IMR-90 (cell line): ENCODE results near the gene HEATR5A. TPM values are rescaled to one million over a fixed set of nuclear protein-coding genes. Genes with fewer than 3 reads are reported as not detected.

ENCODE experiments used
- ATAC-seq: fragments of 200-7000 bp; cut with Tn5 transposase; 2 replicates; pipeline ENCODE4 v1.9.1; 2020; ENCODE audit warnings: low read depth, mild to moderate bottlenecking, moderate library complexity
- BruUV-seq: library from RNA; stranded (reverse); fragments of 400-500 nt; replicated peaks from 2 replicates; lab custom pipeline; 2021; lab: Mats Ljungman, UMichigan
- CTCF ChIA-PET: fragments of 300-600 bp; formaldehyde crosslinking; extraction: SDS; loops from one replicate; lab custom pipeline; 2021; ENCODE audit warnings: antibody characterized with exemption; lab: Yijun Ruan, JAX
- POLR2A ChIA-PET: fragments of 300-600 bp; sonication (Branson Sonifier 250); formaldehyde crosslinking; loops from one replicate; lab custom pipeline; 2022; ENCODE audit warnings: antibody characterized with exemption; ENCODE audit not compliant: unreplicated experiment; lab: Charles Lee
- DNase-seq: peaks from one replicate; pipeline ENCODE4 v3.0.0; 2013
- H2AFZ ChIP-seq: replicated peaks from 2 replicates; pipeline ENCODE3; 2013; ENCODE audit warnings: low read length, mild to moderate bottlenecking; ENCODE audit not compliant: poor library complexity
- H2AK5ac ChIP-seq: 2 replicates; pipeline ENCODE4 v1.6.1; 2013; ENCODE audit warnings: low read depth, low read length, inconsistent platforms
- H2AK9ac ChIP-seq: replicated peaks from 2 replicates; pipeline ENCODE3; 2013; ENCODE audit warnings: mild to moderate bottlenecking, low read depth, low read length, moderate library complexity; ENCODE audit not compliant: poor library complexity
- H2BK120ac ChIP-seq: 2 replicates; pipeline ENCODE4 v1.6.1; 2013; ENCODE audit warnings: low read depth, low read length, inconsistent platforms
- H2BK15ac ChIP-seq: 3 replicates; pipeline ENCODE4 v1.6.1; 2013; ENCODE audit warnings: low read depth, low read length, inconsistent platforms
- H2BK20ac ChIP-seq: 2 replicates; pipeline ENCODE4 v1.6.1; 2013; ENCODE audit warnings: low read depth, mild to moderate bottlenecking, inconsistent platforms, low read length, moderate library complexity
- H2BK5ac ChIP-seq: 2 replicates; pipeline ENCODE4 v1.6.1; 2013; ENCODE audit warnings: mild to moderate bottlenecking, low read depth, low read length, inconsistent platforms; ENCODE audit not compliant: poor library complexity, severe bottlenecking
- H3K14ac ChIP-seq: replicated peaks from 2 replicates; pipeline ENCODE4 v1.6.1; 2013; ENCODE audit warnings: low read depth, low read length, inconsistent platforms
- H3K18ac ChIP-seq: 2 replicates; pipeline ENCODE4 v1.6.1; 2013; ENCODE audit warnings: low read depth, low read length, control low read depth
- H3K23ac ChIP-seq: 2 replicates; pipeline ENCODE4 v1.6.1; 2013; ENCODE audit warnings: low read depth, low read length, inconsistent platforms
- H3K27ac ChIP-seq: 2 replicates; pipeline ENCODE4 v1.5.1; 2013; ENCODE audit warnings: mild to moderate bottlenecking, control low read depth, low read length; ENCODE audit not compliant: insufficient read depth
- H3K27me3 ChIP-seq: 2 replicates; pipeline ENCODE4 v1.6.1; 2013; ENCODE audit warnings: low read length; ENCODE audit not compliant: control insufficient read depth, insufficient read depth
- H3K36me3 ChIP-seq: 2 replicates; pipeline ENCODE4 v1.6.1; 2013; ENCODE audit warnings: low read length, mixed read lengths; ENCODE audit not compliant: control insufficient read depth, insufficient read depth
- H3K4ac ChIP-seq: 2 replicates; pipeline ENCODE4 v1.6.1; 2013; ENCODE audit warnings: low read depth, low read length, inconsistent platforms
- H3K4me1 ChIP-seq: 2 replicates; pipeline ENCODE4 v1.6.1; 2013; ENCODE audit warnings: low read length, mixed read lengths; ENCODE audit not compliant: control insufficient read depth, insufficient read depth
- H3K4me2 ChIP-seq: 2 replicates; pipeline ENCODE4 v1.6.1; 2013; ENCODE audit warnings: low read depth, mild to moderate bottlenecking, control low read depth, low read length, moderate library complexity
- H3K4me3 ChIP-seq: 2 replicates; pipeline ENCODE4 v1.5.1; 2013; ENCODE audit warnings: low read depth, mild to moderate bottlenecking, control low read depth, low read length, moderate library complexity; ENCODE audit not compliant: insufficient read depth
- H3K56ac ChIP-seq: 2 replicates; pipeline ENCODE4 v1.6.1; 2013; ENCODE audit warnings: low read length, inconsistent platforms; ENCODE audit not compliant: insufficient read depth; ENCODE audit errors: extremely low read depth
- H3K79me1 ChIP-seq, 2 experiments: 2 replicates each; pipeline ENCODE4 v1.6.1; 2013; ENCODE audit warnings: low read length in 2 of 2, inconsistent platforms in 1 of 2, low read depth in 1 of 2
- H3K9ac ChIP-seq: 2 replicates; pipeline ENCODE4 v1.6.1; 2013; ENCODE audit warnings: low read depth, low read length, control low read depth
- H3K9me1 ChIP-seq: 2 replicates; pipeline ENCODE4 v1.6.1; 2013; ENCODE audit warnings: low read length, inconsistent platforms; ENCODE audit not compliant: insufficient read depth
- H3K9me3 ChIP-seq: 2 replicates; pipeline ENCODE4 v1.6.1; 2013; ENCODE audit warnings: low read length; ENCODE audit not compliant: control insufficient read depth, insufficient read depth
- H4K20me1 ChIP-seq: 2 replicates; pipeline ENCODE4 v1.6.1; 2013; ENCODE audit warnings: low read length, inconsistent platforms; ENCODE audit not compliant: insufficient read depth
- H4K5ac ChIP-seq: 2 replicates; pipeline ENCODE4 v1.6.1; 2013; ENCODE audit warnings: mild to moderate bottlenecking, low read depth, low read length, control low read depth
- H4K8ac ChIP-seq, 2 experiments: 2 replicates each; pipeline ENCODE4 v1.6.1; 2013; ENCODE audit warnings: low read depth in 2 of 2, low read length in 2 of 2, control low read depth in 1 of 2, inconsistent platforms in 1 of 2
- H4K91ac ChIP-seq: 2 replicates; pipeline ENCODE4 v1.6.1; 2013; ENCODE audit warnings: low read depth, low read length, inconsistent platforms; ENCODE audit not compliant: insufficient read depth
- BHLHE40 ChIP-seq: fragments of 150-350 bp; IDR thresholded peaks from 2 replicates; pipeline ENCODE4 v1.6.1; 2016; ENCODE audit warnings: mild to moderate bottlenecking, low read depth, low read length
- CEBPB ChIP-seq: IDR thresholded peaks from 2 replicates; pipeline ENCODE4 v1.6.1; 2012; ENCODE audit warnings: low read depth, low read length, improper control_type of control experiment
- CHD1 ChIP-seq: IDR thresholded peaks from 2 replicates; pipeline ENCODE4 v1.6.1; 2012; ENCODE audit warnings: low read depth, low read length, improper control_type of control experiment
- FOS ChIP-seq: fragments of 150-350 bp; IDR thresholded peaks from 2 replicates; pipeline ENCODE4 v1.6.1; 2016; ENCODE audit warnings: low read depth, low read length
- MAFK ChIP-seq: IDR thresholded peaks from 2 replicates; pipeline ENCODE4 v1.6.1; 2012; ENCODE audit warnings: low read depth, low read length, improper control_type of control experiment
- MAZ ChIP-seq: IDR thresholded peaks from 2 replicates; pipeline ENCODE4 v1.6.1; 2012; ENCODE audit warnings: low read depth, mild to moderate bottlenecking, low read length, improper control_type of control experiment, moderate library complexity, borderline replicate concordance
- NFE2L2 ChIP-seq: fragments of 150-350 bp; IDR thresholded peaks from 2 replicates; pipeline ENCODE4 v1.6.1; 2016; ENCODE audit warnings: low read depth, mild to moderate bottlenecking, low read length
- POLR2A ChIP-seq: IDR thresholded peaks from 2 replicates; pipeline ENCODE4 v1.6.1; 2012; ENCODE audit warnings: mild to moderate bottlenecking, low read depth, low read length
- RAD21 ChIP-seq: IDR thresholded peaks from 2 replicates; pipeline ENCODE4 v1.6.1; 2012; ENCODE audit warnings: low read length, improper control_type of control experiment
- RCOR1 ChIP-seq: IDR thresholded peaks from 2 replicates; pipeline ENCODE4 v1.6.1; 2012; ENCODE audit warnings: mild to moderate bottlenecking, low read length, improper control_type of control experiment; ENCODE audit not compliant: insufficient replicate concordance
- RFX5 ChIP-seq: IDR thresholded peaks from 2 replicates; pipeline ENCODE4 v1.8.0; 2012; ENCODE audit warnings: low read depth, mild to moderate bottlenecking, low read length, moderate library complexity
- SMC3 ChIP-seq: fragments of 150-350 bp; IDR thresholded peaks from 2 replicates; pipeline ENCODE4 v1.6.1; 2016; ENCODE audit warnings: low read depth, mild to moderate bottlenecking, antibody characterized with exemption, low read length, moderate library complexity
- WGBS, 2 experiments: methylation state at CpG; one replicate each; pipeline versions ENCODE4 v1.1.5 to v1.1.7; 2013; ENCODE audit warnings: missing lambda C conversion rate in 2 of 2; ENCODE audit not compliant: insufficient read length in 1 of 2; ENCODE audit errors: extremely low coverage in 2 of 2; 5-methylcytosine and 5-hydroxymethylcytosine counted together
- dilution Hi-C: fragments of 300-500 bp; cut with HindIII; formaldehyde crosslinking; loops from one replicate; pipeline ENCODE4 v1.14.3; 2018; ENCODE audit warnings: low sequenced_read_pairs; ENCODE audit not compliant: unreplicated experiment
- in situ Hi-C: fragments of 300-500 bp; cut with MboI; formaldehyde crosslinking; loops from 3 replicates; pipeline ENCODE4 v1.14.3; 2019; ENCODE audit warnings: low sequenced_read_pairs, inconsistent platforms, mixed read lengths
- intact Hi-C: fragments of 100-400 bp; cut with micrococcal nuclease; formaldehyde crosslinking; loops from 2 replicates; pipeline ENCODE4 v1.10.0; 2022
- polyA plus RNA-seq, 3 experiments: library from polyadenylated mRNA; depleted of rRNA; stranded (reverse); fragments of >200 nt; gene quantifications; 2 replicates each; pipeline ENCODE4 v1.2.3, GENCODE V29; 2012; ENCODE audit warnings: low replicate concordance in 1 of 3
- total RNA-seq: library from RNA; depleted of rRNA; stranded (reverse); fragments of >200 nt; gene quantifications from 2 replicates; pipeline ENCODE4 v1.2.3, GENCODE V29; 2012
- TF ChIP-seq, protein P1 (sequence below): conservative IDR thresholded peaks from 2 replicates; pipeline ENCODE4 v1.5.1; 2012; ENCODE audit warnings: mild to moderate bottlenecking, low read depth, low read length, improper control_type of control experiment
- TF ChIP-seq, protein P2 (sequence below): fragments of 150-350 bp; IDR thresholded peaks from 2 replicates; pipeline ENCODE4 v1.6.1; 2017; ENCODE audit warnings: mild to moderate bottlenecking, antibody characterized with exemption, low read length, low read depth
- TF ChIP-seq, protein P3 (sequence below): fragments of 150-350 bp; IDR thresholded peaks from 2 replicates; pipeline ENCODE4 v1.6.1; 2016; ENCODE audit warnings: low read depth, mild to moderate bottlenecking, low read length, moderate library complexity, borderline replicate concordance

The HEATR5A gene
- total and polyA plus RNA-seq, 2 of the 4 experiments (the other 2 are of a cell fraction), result 14.0 to 48.9 TPM

DNA sequence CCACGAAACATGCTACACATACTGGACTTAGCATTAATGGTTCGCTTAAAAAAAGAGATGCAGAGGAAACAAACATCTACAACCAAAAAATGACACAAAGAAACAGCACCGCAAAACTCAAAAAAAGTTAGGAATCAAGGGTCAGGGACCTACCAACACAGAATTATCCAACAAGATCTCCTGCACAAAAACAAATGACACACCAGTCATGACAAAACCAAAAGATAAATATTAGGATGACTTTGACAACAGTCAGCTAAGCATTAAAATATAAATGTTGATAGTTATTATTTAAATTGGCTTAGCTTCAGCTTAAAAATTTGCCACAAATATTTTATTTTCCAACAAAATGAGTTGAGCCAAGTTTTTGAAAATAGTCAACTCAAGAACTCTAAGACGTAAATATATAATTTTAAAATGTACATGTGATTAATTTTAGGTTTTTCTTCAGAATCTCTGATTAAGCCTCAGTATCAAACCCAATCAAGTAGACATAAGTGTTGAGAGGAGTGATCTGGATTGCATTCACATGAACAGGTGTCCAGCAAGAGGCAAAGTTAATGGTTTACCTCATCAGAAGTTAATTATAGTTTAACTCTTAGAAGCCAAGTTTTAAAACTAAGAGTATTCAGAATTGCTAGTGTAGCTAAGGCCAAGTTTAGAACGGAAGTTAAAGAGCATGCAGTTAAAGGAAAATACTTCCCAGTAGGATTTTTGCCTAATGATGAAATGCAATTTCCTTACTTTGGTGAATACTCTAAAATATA is 79.9 kb downstream of the HEATR5A start:
- DNase-seq (peak; percentile 17), ATAC-seq (peak; percentile 85)
- H3K56ac ChIP-seq, result no peak overlapping the region
- H3K14ac ChIP-seq, result no peak overlapping the region
- H3K4me3 ChIP-seq, result no peak overlapping the region
- no peak overlapping the region for H2AK5ac ChIP-seq
- H2BK5ac ChIP-seq, result peak overlapping the region; percentile 84
- H4K91ac ChIP-seq, result no peak overlapping the region
- no peak overlapping the region for H3K9ac ChIP-seq
- no peak overlapping the region for H2AFZ ChIP-seq
- H3K4me2 ChIP-seq, result peak overlapping the region; percentile 62; the same call in 1 of the 2 replicates
- dilution Hi-C loops, result no loop called here
- H4K5ac ChIP-seq, result no peak overlapping the region
- H3K27ac ChIP-seq, result no peak overlapping the region
- H4K8ac ChIP-seq, result no peak overlapping the region
- in situ Hi-C loops, result no loop called here
- peaks cover 2% of the 10 kb centered on the region for H3K4me1 ChIP-seq
- H3K9me3 ChIP-seq, result no peaks in the 10 kb centered on the region
- no peak overlapping the region for H2BK15ac ChIP-seq
- H2AK9ac ChIP-seq, result no peak overlapping the region
- no peak overlapping the region for H2BK20ac ChIP-seq
- H3K23ac ChIP-seq, result no peak overlapping the region
- H3K79me1 ChIP-seq, result no peaks in the 10 kb centered on the region; a peak in 1 of 4 replicates
- CTCF ChIA-PET, result interaction anchor here (1.0 kb wide), 1 partner anchor 131 kb away, joined by 3 read pairs; no protein-coding TSS in a partner anchor
- no CpG with 5 or more reads among the region's 5 CpGs for WGBS, 2 experiments
- intact Hi-C loops, result no loop called here
- H3K27me3 ChIP-seq, result no peaks in the 10 kb centered on the region
- H4K20me1 ChIP-seq, result peaks cover 3% of the 10 kb centered on the region; the same call in 1 of the 2 replicates
- POLR2A ChIA-PET, result no interaction called here
- peaks cover 3% of the 10 kb centered on the region for H3K9me1 ChIP-seq
- no TSS peak for BruUV-seq
- peak overlapping the region; percentile 73; the same call in 1 of the 2 replicates for H3K18ac ChIP-seq
- H3K4ac ChIP-seq, result 0 out of 2 replicates have a peak overlapping the region, but pooled peaks have one; percentile 47
- H3K36me3 ChIP-seq, result peaks cover 7% of the 10 kb centered on the region
- no peak overlapping the region for H2BK120ac ChIP-seq
- TF ChIP-seq POLR2A (no peak), MAZ (no peak), RFX5 (no peak), RAD21 (no peak), FOS (no peak), CHD1 (no peak), MAFK (no peak), SMC3 (no peak), NFE2L2 (no peak), BHLHE40 (no peak), CEBPB (no peak), RCOR1 (no peak)
- TF ChIP-seq, protein P1, sequence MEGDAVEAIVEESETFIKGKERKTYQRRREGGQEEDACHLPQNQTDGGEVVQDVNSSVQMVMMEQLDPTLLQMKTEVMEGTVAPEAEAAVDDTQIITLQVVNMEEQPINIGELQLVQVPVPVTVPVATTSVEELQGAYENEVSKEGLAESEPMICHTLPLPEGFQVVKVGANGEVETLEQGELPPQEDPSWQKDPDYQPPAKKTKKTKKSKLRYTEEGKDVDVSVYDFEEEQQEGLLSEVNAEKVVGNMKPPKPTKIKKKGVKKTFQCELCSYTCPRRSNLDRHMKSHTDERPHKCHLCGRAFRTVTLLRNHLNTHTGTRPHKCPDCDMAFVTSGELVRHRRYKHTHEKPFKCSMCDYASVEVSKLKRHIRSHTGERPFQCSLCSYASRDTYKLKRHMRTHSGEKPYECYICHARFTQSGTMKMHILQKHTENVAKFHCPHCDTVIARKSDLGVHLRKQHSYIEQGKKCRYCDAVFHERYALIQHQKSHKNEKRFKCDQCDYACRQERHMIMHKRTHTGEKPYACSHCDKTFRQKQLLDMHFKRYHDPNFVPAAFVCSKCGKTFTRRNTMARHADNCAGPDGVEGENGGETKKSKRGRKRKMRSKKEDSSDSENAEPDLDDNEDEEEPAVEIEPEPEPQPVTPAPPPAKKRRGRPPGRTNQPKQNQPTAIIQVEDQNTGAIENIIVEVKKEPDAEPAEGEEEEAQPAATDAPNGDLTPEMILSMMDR, result no peak
- TF ChIP-seq, protein P2, sequence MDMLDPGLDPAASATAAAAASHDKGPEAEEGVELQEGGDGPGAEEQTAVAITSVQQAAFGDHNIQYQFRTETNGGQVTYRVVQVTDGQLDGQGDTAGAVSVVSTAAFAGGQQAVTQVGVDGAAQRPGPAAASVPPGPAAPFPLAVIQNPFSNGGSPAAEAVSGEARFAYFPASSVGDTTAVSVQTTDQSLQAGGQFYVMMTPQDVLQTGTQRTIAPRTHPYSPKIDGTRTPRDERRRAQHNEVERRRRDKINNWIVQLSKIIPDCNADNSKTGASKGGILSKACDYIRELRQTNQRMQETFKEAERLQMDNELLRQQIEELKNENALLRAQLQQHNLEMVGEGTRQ, result no peak
- TF ChIP-seq, protein P3, sequence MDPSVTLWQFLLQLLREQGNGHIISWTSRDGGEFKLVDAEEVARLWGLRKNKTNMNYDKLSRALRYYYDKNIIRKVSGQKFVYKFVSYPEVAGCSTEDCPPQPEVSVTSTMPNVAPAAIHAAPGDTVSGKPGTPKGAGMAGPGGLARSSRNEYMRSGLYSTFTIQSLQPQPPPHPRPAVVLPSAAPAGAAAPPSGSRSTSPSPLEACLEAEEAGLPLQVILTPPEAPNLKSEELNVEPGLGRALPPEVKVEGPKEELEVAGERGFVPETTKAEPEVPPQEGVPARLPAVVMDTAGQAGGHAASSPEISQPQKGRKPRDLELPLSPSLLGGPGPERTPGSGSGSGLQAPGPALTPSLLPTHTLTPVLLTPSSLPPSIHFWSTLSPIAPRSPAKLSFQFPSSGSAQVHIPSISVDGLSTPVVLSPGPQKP, result no peak
